Colonic mucosa (tissue), 4 donors: ENCODE data around the gene GLCE. TPM values are rescaled to one million over a fixed set of nuclear protein-coding genes. Genes with fewer than 3 reads are reported as not detected.
"Not testable (repeated sequence)": the region's sequence is repeated elsewhere in the genome, so short reads cannot be mapped to it uniquely, and the experiment has no call there.

Experiments
- DNase-seq: peaks from one replicate; pipeline ENCODE4 v3.0.0-alpha.2; 2020
- H3K27ac ChIP-seq: fragments of 200-600 bp; one replicate; pipeline ENCODE4 v1.8.0; 2021
- H3K27me3 ChIP-seq: fragments of 200-600 bp; one replicate; pipeline ENCODE4 v1.8.0; 2021
- H3K36me3 ChIP-seq: fragments of 200-600 bp; one replicate; pipeline ENCODE4 v1.8.0; 2021
- H3K4me1 ChIP-seq: fragments of 200-600 bp; one replicate; pipeline ENCODE4 v1.8.0; 2021; ENCODE audit warnings: mild to moderate bottlenecking
- H3K4me3 ChIP-seq: fragments of 200-600 bp; one replicate; pipeline ENCODE4 v1.8.0; 2021
- H3K9ac ChIP-seq, 2 donors: one replicate each; pipeline ENCODE4 v1.7.0; 2013; ENCODE audit warnings: control low read depth in 2 of 2, low read depth in 2 of 2, low read length in 2 of 2
- H3K9me3 ChIP-seq: fragments of 200-600 bp; one replicate; pipeline ENCODE4 v1.8.0; 2021
- CTCF ChIP-seq: fragments of 200-600 bp; IDR thresholded peaks from one replicate; pipeline ENCODE4 v1.8.0; 2022; ENCODE audit warnings: antibody characterized with exemption, mild to moderate bottlenecking
- intact Hi-C: fragments of 100-400 bp; cut with DNase I; formaldehyde crosslinking; loops from one replicate; pipeline ENCODE4 v1.14.1; 2022
- total RNA-seq, 2 donors: library from RNA; stranded (reverse); fragmentation: NEBNext Ultra II Directional in 1 of 2; extraction: Animal tissue kit (Norgen Biotek cat#: 25700) in 1 of 2; gene quantifications; one replicate each; pipeline ENCODE4 v1.2.1, GENCODE V29; 2021
- donor health status: healthy.
- donor health status: DM: no; HTN: no; CAD: no.
- donor health status: DM: no; HTN: no; CAD: no.

Gene GLCE
- total RNA-seq, 2 donors from 2014 or later: 28.0 to 61.1 TPM

- Histone ChIP-seq H3K27ac (no peak overlapping the region), H3K4me1 (no peaks in the 10 kb centered on the region), H3K9ac (no peak overlapping the region), H3K27me3 (no peaks in the 10 kb centered on the region), H3K4me3 (no peak overlapping the region), H3K9me3 (no peaks in the 10 kb centered on the region), H3K36me3 (no peaks in the 10 kb centered on the region)
- intact Hi-C loops: loop anchor here (10.0 kb wide), 1 partner anchor 59 kb away; no protein-coding TSS in a partner anchor
- DNase-seq: no peak
- no peak for TF ChIP-seq CTCF
Measured at GRCh38 chr15:69165637-69166025, 5.2 kb downstream of the GLCE start.

- no peaks in the 10 kb centered on the region for H3K4me1 ChIP-seq
- no peak overlapping the region for H3K9ac ChIP-seq
- no peak overlapping the region for H3K4me3 ChIP-seq
- H3K27ac ChIP-seq: no peak overlapping the region
- intact Hi-C loops: loop anchor here (10.0 kb wide), 1 partner anchor 57 kb away; no protein-coding TSS in a partner anchor
- no peaks in the 10 kb centered on the region for H3K27me3 ChIP-seq
- H3K36me3 ChIP-seq: no peaks in the 10 kb centered on the region
- no peak for DNase-seq
- TF ChIP-seq CTCF: no peak
- no peaks in the 10 kb centered on the region for H3K9me3 ChIP-seq
Measured at GRCh38 chr15:69167218-69167846, 6.9 kb downstream of the GLCE start.

DNA sequence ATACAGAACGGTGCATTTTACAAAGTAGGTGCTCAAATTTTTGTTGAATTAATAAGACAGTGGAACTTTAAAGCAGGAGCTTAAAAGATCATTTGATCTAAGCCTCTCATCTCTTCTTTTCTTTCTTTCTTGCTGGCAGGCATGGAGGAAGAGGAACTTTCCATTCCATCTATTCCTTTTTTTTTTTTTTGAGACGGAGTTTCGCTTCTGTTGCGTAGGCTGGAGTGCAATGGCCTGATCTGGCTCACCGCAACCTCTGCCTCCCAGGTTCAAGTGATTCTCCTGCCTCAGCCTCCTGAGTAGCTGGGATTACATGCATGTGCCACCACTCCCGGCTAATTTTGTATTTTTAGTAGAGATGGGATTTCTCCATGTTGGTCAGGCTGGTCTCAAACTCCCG is 7.9 kb downstream of the GLCE start:
- H3K27ac ChIP-seq, H3K9me3 ChIP-seq, H3K4me3 ChIP-seq, H3K9ac ChIP-seq, DNase-seq, H3K4me1 ChIP-seq, H3K36me3 ChIP-seq, H3K27me3 ChIP-seq: not testable (repeated sequence)
- intact Hi-C loops: loop anchor here (10.0 kb wide), 1 partner anchor 56 kb away; no protein-coding TSS in a partner anchor

DNA sequence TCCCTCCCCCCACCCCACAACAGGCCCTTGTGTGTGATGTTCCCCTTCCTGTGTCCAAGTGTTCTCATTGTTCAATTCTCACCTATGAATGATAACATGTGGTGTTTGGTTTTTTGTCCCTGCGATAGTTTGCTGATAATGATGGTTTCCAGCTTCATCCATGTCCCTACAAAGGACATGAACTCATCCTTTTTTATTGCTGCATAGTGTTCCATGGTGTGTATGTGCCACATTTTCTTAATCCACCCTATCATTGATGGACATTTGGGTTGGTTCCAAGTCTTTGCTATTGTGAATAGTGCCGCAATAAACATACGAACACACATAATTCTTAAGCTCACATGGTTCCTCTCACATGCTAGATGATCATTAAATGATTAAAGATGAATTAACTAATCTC is 9.1 kb downstream of the GLCE start:
- H3K36me3 ChIP-seq, H3K9me3 ChIP-seq, H3K27me3 ChIP-seq, DNase-seq, H3K4me3 ChIP-seq, H3K9ac ChIP-seq, H3K4me1 ChIP-seq, H3K27ac ChIP-seq: not testable (repeated sequence)
- intact Hi-C loops: loop anchor here (10.0 kb wide), 1 partner anchor 55 kb away; no protein-coding TSS in a partner anchor

- DNase-seq: no peak
- no peaks in the 10 kb centered on the region for H3K27me3 ChIP-seq
- no peaks in the 10 kb centered on the region for H3K9me3 ChIP-seq
- no peak overlapping the region for H3K4me3 ChIP-seq
- TF ChIP-seq CTCF: no peak
- no peaks in the 10 kb centered on the region for H3K4me1 ChIP-seq
- intact Hi-C loops: no loop called here
- H3K27ac ChIP-seq: no peak overlapping the region
- H3K9ac ChIP-seq: no peak overlapping the region
- no peaks in the 10 kb centered on the region for H3K36me3 ChIP-seq
Measured at GRCh38 chr15:69170597-69170996, 10.2 kb downstream of the GLCE start.

DNA sequence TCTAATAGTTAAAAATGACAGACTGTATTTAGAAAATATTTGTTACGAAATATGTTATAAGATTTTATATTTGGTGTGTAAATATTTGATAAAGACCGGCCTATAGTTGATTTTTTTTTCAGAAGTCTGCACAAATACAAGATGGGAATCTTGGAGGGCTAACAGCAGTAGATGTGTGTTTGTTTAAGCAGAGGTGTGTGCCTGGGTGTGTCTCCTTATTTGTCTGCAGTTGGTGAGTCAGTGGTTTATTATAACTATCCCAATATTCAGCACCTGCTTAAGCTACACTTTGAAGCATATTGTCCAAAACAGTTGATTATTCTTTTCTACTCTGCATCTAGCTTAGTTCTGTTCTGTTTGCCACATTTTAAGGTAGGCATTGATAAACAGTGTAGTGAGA is 12.4 kb downstream of the GLCE start:
- peak; percentile 66 for DNase-seq
- intact Hi-C loops: no loop called here

More for the DNA sequence above, 12.4 kb downstream of the GLCE start:
- H3K9ac ChIP-seq: peak overlapping the region in 1 of 2 donors; percentile 61
- no peaks in the 10 kb centered on the region for H3K4me1 ChIP-seq
- no peak for TF ChIP-seq CTCF
- peak overlapping the region; percentile 34 for H3K27ac ChIP-seq
- no peak overlapping the region for H3K4me3 ChIP-seq
- H3K9me3 ChIP-seq: no peaks in the 10 kb centered on the region
- no peaks in the 10 kb centered on the region for H3K27me3 ChIP-seq
- no peaks in the 10 kb centered on the region for H3K36me3 ChIP-seq
